K562 (cell line): ENCODE results near the gene SOS2. TPM values are rescaled to one million over a fixed set of nuclear protein-coding genes. Genes with fewer than 3 reads are reported as not detected.

Experiments
- ATAC-seq: fragments of 200-7000 bp; cut with Tn5 transposase; 3 replicates; pipeline ENCODE4 v1.9.1; 2020; ENCODE audit warnings: moderate library complexity
- BruUV-seq: library from RNA; stranded (reverse); fragments of 400-500 nt; replicated peaks from 2 replicates; lab custom pipeline; 2021; lab: Mats Ljungman, UMichigan
- CTCF ChIA-PET: fragments of 300-600 bp; formaldehyde crosslinking; extraction: SDS; loops from one replicate; lab custom pipeline; 2021; ENCODE audit warnings: low intra/inter-chr PET ratio; lab: Yijun Ruan, JAX
- POLR2A ChIA-PET: fragments of 300-600, 350-650 bp; sonication (Branson Sonifier 250); formaldehyde crosslinking; extraction: SDS; loops from one replicate; lab custom pipeline; 2021; ENCODE audit warnings: antibody characterized with exemption, inconsistent platforms; lab: Yijun Ruan, JAX
- DNase-seq, 4 experiments: peaks; one replicate each; pipeline versions ENCODE4 v3.0.0 to v3.0.0-alpha.2; 2011 to 2018; ENCODE audit warnings: low spot score in 3 of 4, mixed read lengths in 3 of 4; ENCODE audit errors: extremely low read depth in 1 of 4
- FAIRE-seq: peaks from 2 replicates; lab custom pipeline; 2011; peaks lifted over from hg19 to GRCh38; lab: Jason Lieb, UNC
- H2AFZ ChIP-seq: 2 replicates; pipeline ENCODE4 v1.6.0; 2011; ENCODE audit warnings: low read depth, low read length, control low read depth, inconsistent platforms
- H3K27ac ChIP-seq: fragments of 200-600 bp; 3 replicates; pipeline ENCODE4 v1.8.0; 2011; ENCODE audit warnings: low read depth, mild to moderate bottlenecking, control low read depth, inconsistent platforms, low read length, moderate library complexity, mixed read lengths; ENCODE audit errors: extremely low read depth
- H3K27me3 ChIP-seq, 2 experiments: fragments of 300-600 bp in 1 of 2; 2 replicates in 1 of 2; 3 replicates in 1 of 2; pipeline versions ENCODE4 v1.6.0 to v1.8.0; 2011; ENCODE audit warnings: inconsistent platforms in 2 of 2, low read length in 2 of 2, mild to moderate bottlenecking in 1 of 2, mixed read lengths in 1 of 2, moderate library complexity in 1 of 2; ENCODE audit not compliant: control insufficient read depth in 2 of 2, insufficient read depth in 2 of 2
- H3K36me3 ChIP-seq: fragments of 300-600 bp; 3 replicates; pipeline ENCODE4 v1.8.0; 2011; ENCODE audit warnings: mild to moderate bottlenecking, low read length, inconsistent platforms; ENCODE audit not compliant: control insufficient read depth, insufficient read depth
- H3K4me1 ChIP-seq, 2 experiments: fragments of 200-600 bp in 1 of 2; replicated peaks in 1 of 2; 2 replicates in 1 of 2; 3 replicates in 1 of 2; pipeline versions ENCODE4 v1.5.1 to v1.8.0; 2011; ENCODE audit warnings: inconsistent platforms in 2 of 2, low read length in 2 of 2, mild to moderate bottlenecking in 1 of 2, mixed read lengths in 1 of 2, moderate library complexity in 1 of 2; ENCODE audit not compliant: control insufficient read depth in 2 of 2, insufficient read depth in 2 of 2
- H3K4me2 ChIP-seq: 2 replicates; pipeline ENCODE4 v1.6.1; 2011; ENCODE audit warnings: low read length, control low read depth, inconsistent platforms, mixed read lengths; ENCODE audit not compliant: insufficient read depth
- H3K4me3 ChIP-seq: fragments of 200-600 bp; sonication (generic), shearing (Covaris generic); 2 replicates; pipeline ENCODE4 v1.5.1; 2016; ENCODE audit warnings: control low read depth, inconsistent platforms
- H3K79me2 ChIP-seq: fragments of 200-600 bp; 3 replicates; pipeline ENCODE4 v1.8.0; 2011; ENCODE audit warnings: low read length, inconsistent platforms; ENCODE audit not compliant: control insufficient read depth, insufficient read depth
- H3K9ac ChIP-seq, 2 experiments: 2 replicates each; pipeline versions ENCODE4 v1.6.0 to v1.6.1; 2011; ENCODE audit warnings: low read depth in 2 of 2, low read length in 2 of 2, control low read depth in 1 of 2, inconsistent platforms in 1 of 2, mild to moderate bottlenecking in 1 of 2, mixed read lengths in 1 of 2; ENCODE audit not compliant: insufficient read depth in 1 of 2
- H3K9me1 ChIP-seq: one replicate; pipeline ENCODE4 v1.6.0; 2011; ENCODE audit warnings: inconsistent platforms, mild to moderate bottlenecking, low read length, moderate library complexity; ENCODE audit not compliant: control insufficient read depth, insufficient read depth
- H3K9me3 ChIP-seq: replicated peaks from 2 replicates; pipeline ENCODE4 v1.5.1; 2011; ENCODE audit warnings: low read depth, low read length, inconsistent platforms; ENCODE audit not compliant: control insufficient read depth, insufficient read depth
- H4K20me1 ChIP-seq: replicated peaks from 2 replicates; pipeline ENCODE4 v1.6.1; 2011; ENCODE audit warnings: low read length, inconsistent platforms, mixed read lengths; ENCODE audit not compliant: control insufficient read depth, insufficient read depth
- CHD2 ChIP-seq: IDR thresholded peaks from 2 replicates; pipeline ENCODE4 v1.6.1; 2011; ENCODE audit warnings: low read depth, low read length
- CTBP1 ChIP-seq: fragments of 450-650 bp; IDR thresholded peaks from 2 replicates; pipeline ENCODE4 v1.6.1; 2016; ENCODE audit warnings: borderline replicate concordance
- EP300 ChIP-seq: IDR thresholded peaks from 2 replicates; pipeline ENCODE4 v1.6.1; 2012; ENCODE audit warnings: low read length, improper control_type of control experiment
- HEY1 ChIP-seq: fragments of 250-450 bp; sonication (Bioruptor Pico); IDR thresholded peaks from 2 replicates; pipeline ENCODE4 v1.5.0; 2020; ENCODE audit warnings: mild to moderate bottlenecking, moderate library complexity, borderline replicate concordance
- HNRNPL ChIP-seq: fragments of 200-400 bp; formaldehyde crosslinking; IDR thresholded peaks from 2 replicates; pipeline ENCODE4 v1.6.1; 2017; ENCODE audit warnings: low read depth, mild to moderate bottlenecking, low read length
- KLF16 ChIP-seq: IDR thresholded peaks from 2 replicates; pipeline ENCODE4 v1.6.1; 2016; ENCODE audit warnings: antibody characterized with exemption
- PHF8 ChIP-seq: fragments of 200-600 bp; sonication (generic); IDR thresholded peaks from 2 replicates; pipeline ENCODE4 v1.6.1; 2012; ENCODE audit warnings: mixed run types, mild to moderate bottlenecking, inconsistent platforms, low read length, moderate library complexity, borderline replicate concordance
- PURB ChIP-seq: sonication (generic); formaldehyde crosslinking; IDR thresholded peaks from 2 replicates; pipeline ENCODE4 v1.9.0; 2021; ENCODE audit warnings: low read depth, mild to moderate bottlenecking, missing genetic modification reagents
- RBFOX2 ChIP-seq: fragments of 200-400 bp; formaldehyde crosslinking; IDR thresholded peaks from 2 replicates; pipeline ENCODE4 v1.6.1; 2017; ENCODE audit warnings: low read depth, mild to moderate bottlenecking, low read length, moderate library complexity
- SNIP1 ChIP-seq: fragments of 450-650 bp; IDR thresholded peaks from 2 replicates; pipeline ENCODE4 v1.7.1; 2017; ENCODE audit warnings: low read depth, mild to moderate bottlenecking
- SRSF7 ChIP-seq: fragments of 200-400 bp; formaldehyde crosslinking; optimal IDR thresholded peaks from 2 replicates; pipeline ENCODE3; 2017; ENCODE audit warnings: mild to moderate bottlenecking, low read depth, low read length
- ZBTB7A ChIP-seq: IDR thresholded peaks from 2 replicates; pipeline ENCODE4 v1.6.1; 2011; ENCODE audit warnings: low read depth, mild to moderate bottlenecking, low read length, moderate library complexity, borderline replicate concordance; ENCODE audit not compliant: control insufficient read depth
- ZFP30 ChIP-seq: fragments of 250-450 bp; sonication (Bioruptor Pico); IDR thresholded peaks from 2 replicates; pipeline ENCODE4 v1.8.0; 2022; ENCODE audit warnings: moderate library complexity, mild to moderate bottlenecking, inconsistent platforms, borderline replicate concordance
- ZNF589 ChIP-seq: fragments of 200-800 bp; sonication (Bioruptor generic); IDR thresholded peaks from 2 replicates; pipeline ENCODE4 v1.6.1; 2016; ENCODE audit warnings: low read depth, missing genetic modification characterization, missing compliant biosample characterization
- ZNF75A ChIP-seq: fragments of 450-650 bp; formaldehyde crosslinking; IDR thresholded peaks from 2 replicates; pipeline ENCODE4 v1.4.0; 2020; ENCODE audit warnings: mild to moderate bottlenecking
- WGBS: fragments of 100-300 bp; shearing (Covaris generic); methylation state at CpG from one replicate; pipeline ENCODE4 v1.1.6; 2016; ENCODE audit warnings: low coverage, mixed read lengths; ENCODE audit not compliant: insufficient coverage; ENCODE audit errors: missing lambda C conversion rate; 5-methylcytosine and 5-hydroxymethylcytosine counted together
- in situ Hi-C: fragments of 300-500 bp; cut with MboI; formaldehyde crosslinking; loops from 4 replicates; pipeline ENCODE4 v1.15.0; 2018; ENCODE audit warnings: inconsistent platforms, mixed read lengths
- intact Hi-C: fragments of 100-400 bp; cut with micrococcal nuclease; formaldehyde crosslinking; loops from 2 replicates; pipeline ENCODE4 v1.14.2; 2022
- polyA plus RNA-seq, 8 experiments: library from polyadenylated mRNA; depleted of rRNA in 4 of 8; stranded (reverse) in 5 of 8; unstranded in 3 of 8; fragments of >200 nt; fragmentation: Nextera tagmentation in 2 of 8; fragmentation: Illumina TruSeq in 1 of 8; extraction: Ambion mirVana in 2 of 8; extraction: Trizol in 1 of 8; gene quantifications; 2 replicates each; pipeline versions ENCODE4 v1.2.1 to v1.2.3, GENCODE V29; 2011 to 2014; ENCODE audit warnings: inconsistent platforms in 1 of 8, missing spikeins in 1 of 8
- total RNA-seq, 7 experiments: library from RNA; depleted of rRNA in 6 of 7; stranded (reverse); fragments of >200 nt in 6 of 7; fragmentation: Illumina TruSeq in 2 of 7; extraction: Trizol in 2 of 7; gene quantifications; 2 replicates each; pipeline versions ENCODE4 v1.2.1 to v1.2.3, GENCODE V29; 2011 to 2021; ENCODE audit warnings: low replicate concordance in 1 of 7
- TF ChIP-seq, protein P1 (sequence below): fragments of 200-800 bp; sonication (Bioruptor generic); IDR thresholded peaks from 2 replicates; pipeline ENCODE4 v1.6.1; 2017; ENCODE audit warnings: missing genetic modification characterization, missing compliant biosample characterization

SOS2 gene
- total and polyA plus RNA-seq, 9 of the 15 experiments (the other 6 are each of a cell fraction or from before 2014, with no cell fraction given), result 2.2 to 13.1 (median 10.5) TPM

- Histone ChIP-seq H3K4me1 (peaks cover 6 to 15% of the 10 kb centered on the region in 2 experiments; a peak in 4 of 5 replicates), H3K9me1 (no peaks in the 10 kb centered on the region), H3K4me2 (peak overlapping the region; percentile 75), H3K27ac (peak overlapping the region; percentile 75; the same call in 1 of the 3 replicates), H3K4me3 (peak overlapping the region; percentile 83), H4K20me1 (no peaks in the 10 kb centered on the region), H3K9ac (peak overlapping the region in 1 of 2 experiments; percentile 85; a peak in 2 of 4 replicates), H2AFZ (no peak overlapping the region), H3K79me2 (peaks cover 62% of the 10 kb centered on the region), H3K27me3 (no peaks in the 10 kb centered on the region), H3K9me3 (no peaks in the 10 kb centered on the region), H3K36me3 (0 out of 3 replicates have a peak, but pooled peaks cover 4% of the 10 kb centered on the region)
- no peak for TF ChIP-seq CTBP1
- TF ChIP-seq CHD2, result no peak
- no peak for TF ChIP-seq KLF16
- TF ChIP-seq, protein P1, sequence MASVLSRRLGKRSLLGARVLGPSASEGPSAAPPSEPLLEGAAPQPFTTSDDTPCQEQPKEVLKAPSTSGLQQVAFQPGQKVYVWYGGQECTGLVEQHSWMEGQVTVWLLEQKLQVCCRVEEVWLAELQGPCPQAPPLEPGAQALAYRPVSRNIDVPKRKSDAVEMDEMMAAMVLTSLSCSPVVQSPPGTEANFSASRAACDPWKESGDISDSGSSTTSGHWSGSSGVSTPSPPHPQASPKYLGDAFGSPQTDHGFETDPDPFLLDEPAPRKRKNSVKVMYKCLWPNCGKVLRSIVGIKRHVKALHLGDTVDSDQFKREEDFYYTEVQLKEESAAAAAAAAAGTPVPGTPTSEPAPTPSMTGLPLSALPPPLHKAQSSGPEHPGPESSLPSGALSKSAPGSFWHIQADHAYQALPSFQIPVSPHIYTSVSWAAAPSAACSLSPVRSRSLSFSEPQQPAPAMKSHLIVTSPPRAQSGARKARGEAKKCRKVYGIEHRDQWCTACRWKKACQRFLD, result no peak
- TF ChIP-seq ZNF75A (CRISPR knock-in tag), result no peak
- TF ChIP-seq SNIP1, result no peak
- TF ChIP-seq EP300, result no peak
- no peak for TF ChIP-seq SRSF7
- TF ChIP-seq RBFOX2, result no peak
- TF ChIP-seq HEY1 (CRISPR knock-in tag), result no peak
- TF ChIP-seq ZNF589, result no peak
- no peak for TF ChIP-seq PURB (CRISPR knock-in tag)
- no peak for TF ChIP-seq PHF8
- no peak for TF ChIP-seq ZBTB7A
- TF ChIP-seq ZFP30 (CRISPR knock-in tag), result no peak
- no peak for TF ChIP-seq HNRNPL
- no peak for DNase-seq
- BruUV-seq, result TSS peak; percentile 56
- FAIRE-seq, result no peak
- ChIA-PET POLR2A (interaction anchor here (1.1 kb wide), 1 partner anchor 364 kb away, joined by 3 read pairs; no protein-coding TSS in a partner anchor), CTCF (no interaction called here)
- intact Hi-C loops, result loop anchor here (10.0 kb wide), 2 partner anchors 115 to 365 kb away; partner anchors contain the start of gene VCPKMT
- in situ Hi-C loops, result no loop called here
- WGBS, result 32% methylated on average over 2 of the region's 2 CpGs
- no peak for ATAC-seq
These were observed 1.7 kb downstream of the SOS2 start for GRCh38 chr14:50229681-50230080.
